ENCODE measurements around the gene PPIP5K1.
"Not testable (repeated sequence)": the region's sequence is repeated elsewhere in the genome, so short reads cannot be mapped to it uniquely, and the experiment has no call there.

The PPIP5K1 gene

DNA sequence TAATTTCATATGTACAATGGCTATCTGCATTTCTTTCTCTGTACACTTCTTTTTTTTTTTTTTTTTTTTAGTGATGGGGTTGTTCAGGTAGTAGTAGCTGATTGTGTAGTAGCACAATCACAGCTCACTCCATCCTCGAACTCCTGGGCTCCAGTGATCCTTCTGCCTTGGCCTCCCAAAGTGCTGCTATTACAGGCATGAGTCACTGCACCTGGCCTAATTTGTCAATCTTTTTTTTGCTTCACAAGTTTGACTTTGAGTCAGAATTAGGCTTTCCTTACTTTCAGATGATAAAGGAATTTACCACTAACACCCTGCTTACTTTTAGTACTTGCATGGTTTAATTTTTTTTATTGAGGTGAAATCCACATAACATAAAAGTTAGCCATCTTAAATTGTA, 44.6 kb downstream of the PPIP5K1 start:
- DNase-seq (ENCODE audit: low spot score), result no peak

DNA sequence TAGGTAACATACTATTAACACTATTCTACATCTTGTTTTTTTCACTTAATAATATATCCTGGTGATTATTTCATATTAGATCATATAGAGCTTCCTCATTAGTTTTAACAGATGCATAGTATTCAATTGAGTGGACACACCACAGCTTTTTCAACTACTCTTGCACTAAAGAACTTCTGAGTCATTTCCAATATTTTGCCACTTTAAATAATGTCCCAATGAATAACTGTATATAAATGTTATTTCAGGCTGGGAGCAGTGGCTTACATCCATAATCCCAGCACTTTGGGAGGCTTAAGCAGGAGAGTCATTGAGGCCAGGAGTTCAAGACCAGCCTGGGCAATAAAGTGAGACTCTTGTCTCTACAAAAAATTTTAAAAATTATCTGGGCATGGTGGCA, 45.7 kb downstream of the PPIP5K1 start:
- DNase-seq (ENCODE audit: low spot score), result no peak

DNA sequence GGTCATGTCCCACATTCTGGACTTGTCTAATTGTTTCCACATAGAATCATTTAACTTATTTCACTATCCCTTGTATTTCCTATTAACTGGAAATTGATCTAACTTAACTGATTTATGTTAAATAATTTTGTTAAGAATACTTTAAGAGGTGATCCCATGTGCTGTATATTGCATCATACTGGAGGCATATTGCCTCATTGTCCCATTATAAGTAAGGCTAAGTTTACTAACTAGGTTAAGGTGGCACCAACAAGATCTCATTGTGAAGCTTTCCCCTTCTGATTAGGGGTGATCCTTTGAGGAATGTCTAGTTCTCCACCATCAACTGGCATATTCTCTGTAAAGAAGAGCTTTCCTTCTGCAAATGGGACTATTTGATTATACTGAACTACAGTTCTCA, 48.2 kb downstream of the PPIP5K1 start:
- no peak for DNase-seq (ENCODE audit: low spot score)

GRCh38 chr15:43538091-43538490, 51.9 kb downstream of the PPIP5K1 start:
- DNase-seq (ENCODE audit: low spot score), result no peak

GRCh38 chr15:43534897-43535296, 55.1 kb downstream of the PPIP5K1 start:
- DNase-seq (ENCODE audit: low spot score), result no peak

DNA sequence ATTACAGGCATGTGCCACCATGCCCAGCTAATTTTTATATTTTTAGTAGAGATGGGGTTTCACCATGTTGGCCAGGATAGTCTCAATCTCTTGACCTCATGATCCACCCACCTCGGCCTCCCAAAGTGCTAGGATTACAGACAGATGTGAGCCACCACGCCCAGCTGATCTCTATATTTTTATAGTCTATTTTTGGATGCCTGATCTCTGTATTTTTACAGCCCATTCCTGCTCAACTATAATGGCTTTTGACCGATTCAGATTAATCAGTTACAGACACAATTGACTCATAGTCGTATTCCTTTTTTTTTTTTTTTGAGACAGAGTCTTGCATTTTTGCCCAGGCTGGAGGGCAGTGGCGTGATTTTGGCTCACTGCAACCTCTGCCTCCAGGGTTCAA, 57.2 kb downstream of the PPIP5K1 start:
- DNase-seq (ENCODE audit: low spot score), result not testable (repeated sequence)

GRCh38 chr15:43531018-43531670, 58.9 kb downstream of the PPIP5K1 start:
- no peak for DNase-seq (ENCODE audit: low spot score)

DNA sequence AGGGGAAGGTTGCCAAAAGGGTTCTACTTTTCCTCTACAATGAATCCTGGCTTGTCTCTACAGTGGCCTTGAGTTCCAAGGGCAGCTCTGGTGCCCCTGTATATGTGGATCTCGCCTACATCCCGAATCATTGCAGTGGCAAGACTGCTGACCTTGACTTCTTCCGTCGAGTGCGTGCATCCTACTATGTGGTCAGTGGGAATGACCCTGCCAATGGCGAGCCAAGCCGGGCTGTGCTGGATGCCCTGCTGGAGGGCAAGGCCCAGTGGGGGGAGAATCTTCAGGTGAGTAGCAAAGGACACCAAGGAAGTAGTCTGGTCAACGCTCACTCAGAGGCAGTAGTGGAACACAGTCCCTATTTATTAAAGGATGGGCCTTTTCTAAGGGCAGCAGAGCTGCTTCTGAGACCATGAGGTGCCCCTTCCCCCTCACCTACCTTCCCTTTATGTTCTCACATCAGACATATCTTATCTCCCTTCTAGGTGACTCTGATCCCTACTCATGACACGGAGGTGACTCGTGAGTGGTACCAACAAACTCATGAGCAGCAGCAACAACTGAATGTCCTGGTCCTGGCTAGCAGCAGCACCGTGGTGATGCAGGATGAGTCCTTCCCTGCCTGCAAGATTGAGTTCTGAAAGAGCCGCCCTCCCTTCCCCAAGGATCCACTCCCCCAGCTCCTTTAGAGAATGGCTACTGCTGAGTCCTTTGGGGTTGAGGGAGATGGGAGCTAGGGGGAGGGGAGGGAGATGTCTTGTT, 60.2 kb downstream of the PPIP5K1 start:
- DNase-seq (ENCODE audit: low spot score), result no peak

GRCh38 chr15:43529141-43529540, 60.9 kb downstream of the PPIP5K1 start:
- no peak for DNase-seq (ENCODE audit: low spot score)

DNA sequence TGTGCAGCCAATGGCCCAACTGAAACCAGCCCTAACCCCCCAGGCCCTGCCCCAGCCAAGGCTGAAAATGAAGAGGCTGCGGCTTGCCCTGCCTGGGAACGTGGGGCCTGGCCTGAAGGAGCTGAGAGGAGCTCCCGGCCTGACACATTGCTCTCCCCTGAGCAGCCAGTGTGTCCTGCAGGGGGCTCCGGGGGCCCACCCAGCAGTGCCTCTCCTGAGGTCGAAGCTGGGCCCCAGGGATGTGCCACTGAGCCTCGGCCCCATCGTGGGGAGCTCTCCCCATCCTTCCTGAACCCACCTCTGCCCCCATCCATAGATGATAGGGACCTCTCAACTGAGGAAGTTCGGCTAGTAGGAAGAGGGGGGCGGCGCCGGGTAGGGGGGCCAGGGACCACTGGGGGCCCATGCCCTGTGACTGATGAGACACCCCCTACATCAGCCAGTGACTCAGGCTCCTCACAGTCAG, 61.4 kb downstream of the PPIP5K1 start:
- DNase-seq (ENCODE audit: low spot score), result no peak

- no peak for DNase-seq (ENCODE audit: low spot score)
Observed at GRCh38 chr15:43527802-43528541, 62.0 kb downstream of the PPIP5K1 start.

- DNase-seq (ENCODE audit: low spot score), result no peak
Observed at GRCh38 chr15:43527016-43527801, 62.8 kb downstream of the PPIP5K1 start.

DNA sequence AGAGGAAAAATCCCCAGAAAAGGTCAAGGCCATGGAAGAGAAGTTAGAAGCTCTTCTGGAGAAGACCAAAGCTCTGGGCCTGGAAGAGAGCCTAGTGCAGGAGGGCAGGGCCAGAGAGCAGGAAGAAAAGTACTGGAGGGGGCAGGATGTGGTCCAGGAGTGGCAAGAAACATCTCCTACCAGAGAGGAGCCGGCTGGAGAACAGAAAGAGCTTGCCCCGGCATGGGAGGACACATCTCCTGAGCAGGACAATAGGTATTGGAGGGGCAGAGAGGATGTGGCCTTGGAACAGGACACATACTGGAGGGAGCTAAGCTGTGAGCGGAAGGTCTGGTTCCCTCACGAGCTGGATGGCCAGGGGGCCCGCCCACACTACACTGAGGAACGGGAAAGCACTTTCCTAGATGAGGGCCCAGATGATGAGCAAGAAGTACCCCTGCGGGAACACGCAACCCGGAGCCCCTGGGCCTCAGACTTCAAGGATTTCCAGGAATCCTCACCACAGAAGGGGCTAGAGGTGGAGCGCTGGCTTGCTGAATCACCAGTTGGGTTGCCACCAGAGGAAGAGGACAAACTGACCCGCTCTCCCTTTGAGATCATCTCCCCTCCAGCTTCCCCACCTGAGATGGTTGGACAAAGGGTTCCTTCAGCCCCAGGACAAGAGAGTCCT, 63.6 kb downstream of the PPIP5K1 start:
- DNase-seq (ENCODE audit: low spot score), result no peak

GRCh38 chr15:43525131-43525530, 64.9 kb downstream of the PPIP5K1 start:
- no peak for DNase-seq (ENCODE audit: low spot score)

DNA sequence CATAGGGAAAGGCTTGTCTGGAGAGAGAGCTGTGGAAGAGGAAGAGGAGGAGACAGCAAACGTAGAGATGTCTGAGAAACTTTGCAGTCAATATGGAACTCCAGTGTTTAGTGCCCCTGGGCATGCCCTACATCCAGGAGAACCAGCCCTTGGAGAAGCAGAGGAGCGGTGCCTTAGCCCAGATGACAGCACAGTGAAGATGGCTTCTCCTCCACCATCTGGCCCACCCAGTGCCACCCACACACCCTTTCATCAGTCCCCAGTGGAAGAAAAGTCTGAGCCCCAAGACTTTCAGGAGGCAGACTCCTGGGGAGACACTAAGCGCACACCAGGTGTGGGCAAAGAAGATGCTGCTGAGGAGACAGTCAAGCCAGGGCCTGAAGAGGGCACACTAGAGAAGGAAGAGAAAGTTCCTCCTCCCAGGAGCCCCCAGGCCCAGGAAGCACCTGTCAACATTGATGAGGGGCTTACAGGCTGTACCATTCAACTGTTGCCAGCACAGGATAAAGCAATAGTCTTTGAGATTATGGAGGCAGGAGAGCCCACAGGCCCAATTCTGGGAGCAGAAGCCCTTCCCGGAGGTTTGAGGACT, 65.7 kb downstream of the PPIP5K1 start:
- no peak for DNase-seq (ENCODE audit: low spot score)

GRCh38 chr15:43523646-43524045, 66.4 kb downstream of the PPIP5K1 start:
- DNase-seq (ENCODE audit: low spot score), result no peak

DNA sequence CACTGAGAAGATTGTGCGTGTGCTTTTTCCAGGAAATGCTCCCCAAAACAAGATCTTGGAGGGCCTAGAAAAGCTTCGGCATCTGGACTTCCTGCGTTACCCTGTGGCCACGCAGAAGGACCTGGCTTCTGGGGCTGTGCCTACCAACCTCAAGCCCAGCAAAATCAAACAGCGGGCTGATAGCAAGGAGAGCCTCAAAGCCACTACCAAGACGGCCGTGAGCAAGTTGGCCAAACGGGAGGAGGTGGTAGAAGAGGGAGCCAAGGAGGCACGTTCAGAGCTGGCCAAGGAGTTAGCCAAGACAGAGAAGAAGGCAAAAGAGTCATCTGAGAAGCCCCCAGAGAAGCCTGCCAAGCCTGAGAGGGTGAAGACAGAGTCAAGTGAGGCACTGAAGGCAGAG, 67.8 kb downstream of the PPIP5K1 start:
- DNase-seq (ENCODE audit: low spot score), result no peak

DNA sequence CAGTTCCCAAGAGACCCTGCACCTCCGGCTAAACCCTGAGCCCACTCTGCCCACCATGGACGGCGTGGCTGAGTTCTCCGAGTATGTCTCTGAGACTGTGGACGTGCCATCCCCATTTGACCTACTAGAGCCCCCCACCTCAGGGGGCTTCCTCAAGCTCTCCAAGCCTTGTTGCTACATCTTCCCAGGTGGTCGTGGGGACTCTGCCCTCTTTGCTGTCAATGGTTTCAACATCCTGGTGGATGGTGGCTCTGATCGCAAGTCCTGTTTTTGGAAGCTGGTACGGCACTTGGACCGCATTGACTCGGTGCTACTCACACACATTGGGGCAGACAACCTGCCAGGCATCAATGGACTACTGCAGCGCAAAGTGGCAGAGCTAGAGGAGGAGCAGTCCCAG, 68.6 kb downstream of the PPIP5K1 start:
- DNase-seq (ENCODE audit: low spot score), result no peak

DNA sequence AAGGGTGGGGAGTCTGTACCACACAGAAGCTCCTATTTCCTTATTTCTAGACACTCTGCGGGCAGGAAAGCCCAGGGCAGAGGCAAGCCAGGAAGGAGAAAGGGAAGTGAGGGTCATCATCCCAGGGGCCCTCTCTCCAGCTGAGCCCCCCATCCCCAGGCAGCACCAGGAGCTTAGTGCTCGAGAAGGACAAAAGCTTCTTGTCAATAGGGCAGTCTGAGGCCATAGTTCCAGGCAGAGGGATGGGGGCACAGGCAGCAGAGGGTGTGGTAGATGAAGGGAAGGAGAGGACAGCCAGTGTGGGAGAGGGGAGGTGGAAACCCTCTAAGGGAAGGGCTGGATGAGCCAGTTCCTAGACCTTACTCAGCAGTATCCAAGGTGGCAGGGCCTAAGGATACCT, 69.9 kb downstream of the PPIP5K1 start:
- DNase-seq (ENCODE audit: low spot score), result no peak

DNA sequence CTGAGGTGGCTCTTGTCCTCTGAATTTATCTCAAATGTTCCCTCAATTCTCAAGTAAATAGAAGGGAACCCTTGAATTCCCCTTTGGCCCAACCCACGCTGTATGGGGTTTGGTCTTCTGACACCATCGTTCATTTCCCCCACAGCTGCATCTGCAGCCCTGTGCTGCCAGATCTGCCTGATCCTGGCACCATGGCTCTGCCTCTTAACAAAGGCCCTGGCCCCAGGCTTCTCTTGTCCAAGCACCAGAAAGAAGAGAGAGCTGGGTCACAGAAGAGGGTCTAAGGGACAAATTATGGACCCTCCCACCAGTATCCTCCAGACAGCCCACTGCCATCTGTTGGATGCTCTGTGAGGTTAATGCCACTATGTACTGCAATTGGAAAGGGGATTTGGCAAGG, 70.8 kb downstream of the PPIP5K1 start:
- DNase-seq (ENCODE audit: low spot score), result peak; percentile 37

DNA sequence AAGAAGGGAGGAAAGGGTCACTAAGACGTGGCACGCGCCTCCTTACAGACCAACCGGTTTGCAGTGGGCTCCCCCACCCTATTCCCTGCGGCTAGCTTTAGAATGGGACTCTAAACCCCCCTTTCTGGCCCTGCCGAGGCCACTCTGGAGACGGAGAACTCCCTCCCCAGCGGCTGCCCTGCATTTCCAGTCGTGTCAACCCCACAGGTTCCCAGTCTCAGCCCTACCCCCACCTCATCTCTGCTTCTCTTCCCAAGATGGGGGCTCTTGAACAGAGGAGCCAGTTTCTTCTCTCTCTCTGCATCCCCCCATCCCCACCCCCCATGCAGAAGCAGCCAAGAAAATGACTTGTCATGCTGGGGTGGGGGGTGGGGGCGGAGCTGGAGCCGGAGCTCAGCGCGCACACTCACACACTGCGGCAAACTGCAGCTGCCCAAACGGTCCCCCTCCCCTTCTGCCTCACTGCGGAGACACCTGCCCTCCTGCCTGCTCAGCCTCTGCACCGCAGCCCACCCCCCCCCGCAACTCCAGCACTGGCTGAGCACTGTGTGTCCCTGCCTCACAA, 71.7 kb downstream of the PPIP5K1 start:
- DNase-seq (ENCODE audit: low spot score), result peak; percentile 81

All from cerebellar cortex (tissue), 1 donor.